H9 (cell line): Measurements from ENCODE around the gene EPHB6. TPM values are rescaled to one million over a fixed set of nuclear protein-coding genes. Genes with fewer than 3 reads are reported as not detected.

Source experiments
- DNase-seq: peaks from one replicate; pipeline ENCODE4 v3.0.0-alpha.2; 2017
- H2AFZ ChIP-seq: one replicate; pipeline ENCODE4 v1.6.1; 2013; ENCODE audit warnings: mild to moderate bottlenecking, low read length, control low read depth, moderate library complexity
- H2AK5ac ChIP-seq: 2 replicates; pipeline ENCODE4 v1.6.1; 2013; ENCODE audit warnings: low read length, control low read depth, mixed read lengths; ENCODE audit not compliant: insufficient read length
- H2BK120ac ChIP-seq: one replicate; pipeline ENCODE4 v1.6.1; 2013; ENCODE audit warnings: low read depth, mild to moderate bottlenecking, low read length, control low read depth, inconsistent platforms; ENCODE audit not compliant: poor library complexity, severe bottlenecking
- H2BK12ac ChIP-seq: 2 replicates; pipeline ENCODE4 v1.6.1; 2013; ENCODE audit warnings: low read length, control low read depth, mixed read lengths, low read depth; ENCODE audit not compliant: insufficient read length
- H2BK15ac ChIP-seq: 2 replicates; pipeline ENCODE4 v1.6.1; 2013; ENCODE audit warnings: low read depth, low read length, control low read depth
- H2BK20ac ChIP-seq: one replicate; pipeline ENCODE4 v1.6.1; 2013; ENCODE audit warnings: low read depth, mild to moderate bottlenecking, low read length, control low read depth, inconsistent platforms; ENCODE audit not compliant: poor library complexity, severe bottlenecking
- H2BK5ac ChIP-seq: 2 replicates; pipeline ENCODE4 v1.6.1; 2013; ENCODE audit warnings: low read length, control low read depth, mixed read lengths; ENCODE audit not compliant: insufficient read length
- H3K14ac ChIP-seq: 2 replicates; pipeline ENCODE4 v1.6.1; 2013; ENCODE audit warnings: low read length, control low read depth; ENCODE audit not compliant: insufficient read depth
- H3K18ac ChIP-seq: 2 replicates; pipeline ENCODE4 v1.6.1; 2013; ENCODE audit warnings: low read depth, mild to moderate bottlenecking, mixed read lengths, low read length, control low read depth; ENCODE audit not compliant: insufficient read length
- H3K23ac ChIP-seq: 2 replicates; pipeline ENCODE4 v1.6.1; 2013; ENCODE audit warnings: low read length, control low read depth, mixed read lengths, low read depth; ENCODE audit not compliant: insufficient read length
- H3K23me2 ChIP-seq: 2 replicates; pipeline ENCODE4 v1.6.1; 2013; ENCODE audit warnings: low read depth, mild to moderate bottlenecking, mixed read lengths, low read length, control low read depth; ENCODE audit not compliant: insufficient read length, poor library complexity, severe bottlenecking
- H3K27ac ChIP-seq: 2 replicates; pipeline ENCODE4 v1.5.1; 2013; ENCODE audit warnings: low read length, control low read depth, mixed read lengths, low read depth; ENCODE audit not compliant: insufficient read length
- H3K27me3 ChIP-seq: 2 replicates; pipeline ENCODE4 v1.6.1; 2013; ENCODE audit warnings: low read length, control low read depth, inconsistent platforms; ENCODE audit not compliant: insufficient read depth
- H3K4ac ChIP-seq: 2 replicates; pipeline ENCODE4 v1.6.1; 2013; ENCODE audit warnings: low read depth, mild to moderate bottlenecking, control low read depth, inconsistent platforms, low read length, moderate library complexity
- H3K4me1 ChIP-seq: 2 replicates; pipeline ENCODE4 v1.6.1; 2013; ENCODE audit warnings: low read length, control low read depth, inconsistent platforms; ENCODE audit not compliant: insufficient read depth
- H3K4me2 ChIP-seq: 2 replicates; pipeline ENCODE4 v1.6.1; 2013; ENCODE audit warnings: low read length, control low read depth, mixed read lengths; ENCODE audit not compliant: insufficient read length, insufficient read depth
- H3K56ac ChIP-seq: 2 replicates; pipeline ENCODE4 v1.6.1; 2013; ENCODE audit warnings: low read depth, mild to moderate bottlenecking, mixed read lengths, low read length, control low read depth; ENCODE audit not compliant: insufficient read length
- H3K79me1 ChIP-seq: 2 replicates; pipeline ENCODE4 v1.6.1; 2013; ENCODE audit warnings: low read depth, mild to moderate bottlenecking, moderate library complexity, low read length, control low read depth, inconsistent platforms; ENCODE audit not compliant: insufficient read depth, poor library complexity, severe bottlenecking
- H3K79me2 ChIP-seq: 2 replicates; pipeline ENCODE4 v1.6.1; 2013; ENCODE audit warnings: low read length, control low read depth, inconsistent platforms; ENCODE audit not compliant: insufficient read depth
- H3K9ac ChIP-seq: 2 replicates; pipeline ENCODE4 v1.6.1; 2013; ENCODE audit warnings: low read length, control low read depth, mixed read lengths; ENCODE audit not compliant: insufficient read length; ENCODE audit errors: extremely low read depth
- H3K9me3 ChIP-seq: one replicate; pipeline ENCODE4 v1.6.1; 2013; ENCODE audit warnings: low read depth, low read length, inconsistent platforms; ENCODE audit not compliant: control insufficient read depth
- H3T11ph ChIP-seq: one replicate; pipeline ENCODE4 v1.6.1; 2013; ENCODE audit warnings: mild to moderate bottlenecking, low read length, control low read depth, inconsistent platforms
- H4K20me1 ChIP-seq: one replicate; pipeline ENCODE4 v1.6.1; 2013; ENCODE audit not compliant: control insufficient read depth, insufficient read length, insufficient read depth
- H4K5ac ChIP-seq: 2 replicates; pipeline ENCODE4 v1.6.1; 2013; ENCODE audit warnings: low read depth, mild to moderate bottlenecking, mixed read lengths, low read length, control low read depth; ENCODE audit not compliant: insufficient read length
- H4K8ac ChIP-seq: replicated peaks from 2 replicates; pipeline ENCODE4 v1.6.1; 2013; ENCODE audit warnings: low read length, control low read depth, mixed read lengths, low read depth; ENCODE audit not compliant: insufficient read length
- H4K91ac ChIP-seq: 2 replicates; pipeline ENCODE4 v1.6.1; 2013; ENCODE audit warnings: low read depth, mild to moderate bottlenecking, moderate library complexity, mixed read lengths, low read length, control low read depth; ENCODE audit not compliant: insufficient read length
- H3K27ac Mint-ChIP-seq, 3 experiments: 2 replicates in 2 of 3; 3 replicates in 1 of 3; pipeline ENCODE4 v1.8.0; 2020 to 2021; ENCODE audit warnings: mixed read lengths in 3 of 3, mild to moderate bottlenecking in 1 of 3, moderate library complexity in 1 of 3
- H3K27me3 Mint-ChIP-seq: 2 replicates; pipeline ENCODE4 v1.8.0; 2021; ENCODE audit warnings: low read depth, mild to moderate bottlenecking, moderate library complexity, mixed read lengths
- H3K36me3 Mint-ChIP-seq, 3 experiments: 2 replicates in 2 of 3; 3 replicates in 1 of 3; pipeline ENCODE4 v1.8.0; 2020 to 2021; ENCODE audit warnings: low read depth in 3 of 3, mixed read lengths in 3 of 3; ENCODE audit not compliant: insufficient read depth in 1 of 3
- H3K4me1 Mint-ChIP-seq, 2 experiments: 2 replicates each; pipeline ENCODE4 v1.8.0; 2020; ENCODE audit warnings: mixed read lengths in 2 of 2
- H3K4me3 Mint-ChIP-seq, 2 experiments: 2 replicates in 1 of 2; 3 replicates in 1 of 2; pipeline ENCODE4 v1.8.0; 2020 to 2021; ENCODE audit warnings: mild to moderate bottlenecking in 2 of 2, mixed read lengths in 2 of 2, moderate library complexity in 1 of 2
- H3K9me3 Mint-ChIP-seq, 2 experiments: 2 replicates in 1 of 2; 3 replicates in 1 of 2; pipeline ENCODE4 v1.8.0; 2020; ENCODE audit warnings: mild to moderate bottlenecking in 2 of 2, mixed read lengths in 2 of 2, moderate library complexity in 1 of 2
- WGBS: extraction: QIAGEN DNeasy Blood & Tissue Kit; methylation state at CpG from one replicate; pipeline ENCODE4 v1.1.7; 2013; ENCODE audit warnings: missing lambda C conversion rate, low lambda C conversion rate, mixed read lengths; ENCODE audit not compliant: insufficient read length; ENCODE audit errors: extremely low coverage; 5-methylcytosine and 5-hydroxymethylcytosine counted together
- total RNA-seq: library from RNA; stranded (reverse); gene quantifications from 2 replicates; pipeline ENCODE4 v1.2.1, GENCODE V29; 2021
- TF ChIP-seq, protein P1 (sequence below): fragments of 200-600 bp; sonication (generic); conservative IDR thresholded peaks from 3 replicates; pipeline ENCODE4 v1.8.0; 2021; ENCODE audit warnings: antibody characterized with exemption, mild to moderate bottlenecking

The EPHB6 gene
- total RNA-seq, 1 experiment from 2014 or later, result 9.7 TPM

DNA sequence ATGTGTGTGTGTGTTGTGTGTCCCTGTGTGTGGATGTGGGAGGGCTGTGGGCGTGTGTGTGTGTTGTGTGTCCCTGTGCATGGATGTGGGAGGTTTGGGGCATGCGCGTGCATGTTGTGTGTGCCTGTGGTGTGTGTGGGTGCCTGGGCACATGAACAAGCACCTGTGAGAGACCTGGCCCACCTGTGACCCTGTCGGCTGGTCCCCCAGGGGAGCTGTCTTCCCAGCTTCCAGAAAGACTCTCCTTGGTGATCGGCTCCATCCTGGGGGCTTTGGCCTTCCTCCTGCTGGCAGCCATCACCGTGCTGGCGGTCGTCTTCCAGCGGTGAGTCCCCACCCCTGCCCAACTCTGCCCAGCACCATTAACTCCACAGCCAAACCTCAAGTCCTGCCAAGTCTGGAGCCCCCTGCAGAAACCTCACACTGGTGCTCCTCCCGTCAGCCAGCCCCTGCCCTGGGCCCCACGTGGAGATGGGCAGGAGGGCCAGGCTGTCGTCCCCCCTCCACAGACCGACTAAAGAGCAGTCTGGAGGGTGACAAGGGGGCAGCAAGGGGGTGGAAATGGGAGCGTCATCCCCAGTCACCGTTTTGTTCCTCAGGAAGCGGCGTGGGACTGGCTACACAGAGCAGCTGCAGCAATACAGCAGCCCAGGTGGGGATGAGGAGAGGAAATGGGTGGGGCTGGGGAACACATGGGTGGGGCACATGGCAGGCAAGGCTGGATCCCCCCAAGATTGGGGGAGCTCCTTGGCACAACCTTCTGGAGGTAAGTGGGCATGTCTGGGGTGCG lies 12.7 kb downstream of the EPHB6 start:
- Mint-ChIP-seq H3K4me3 (no peak overlapping the region; a peak in 1 of 5 replicates), H3K4me1 (peaks cover 19 to 27% of the 10 kb centered on the region in 2 experiments), H3K9me3 (no peaks in the 10 kb centered on the region), H3K27ac (no peak overlapping the region), H3K27me3 (peaks cover 4% of the 10 kb centered on the region; the same call in 1 of the 2 replicates), H3K36me3 (peaks cover 0 to 18% (median 5%) of the 10 kb centered on the region in 3 experiments; a peak in 5 of 7 replicates)
- H3T11ph ChIP-seq, result no peak overlapping the region
- WGBS, result no CpG with 5 or more reads among the region's 18 CpGs
- no peak overlapping the region for H2AFZ ChIP-seq
- H3K27ac ChIP-seq, result no peak overlapping the region
- H3K79me1 ChIP-seq, result no peaks in the 10 kb centered on the region
- no peak overlapping the region for H2AK5ac ChIP-seq
- no peaks in the 10 kb centered on the region for H3K9me3 ChIP-seq
- no peak overlapping the region for H3K4me2 ChIP-seq
- H3K23me2 ChIP-seq, result no peaks in the 10 kb centered on the region
- H3K9ac ChIP-seq, result no peak overlapping the region
- no peaks in the 10 kb centered on the region; the same call in 1 of the 2 replicates for H3K4me1 ChIP-seq
- H4K5ac ChIP-seq, result no peak overlapping the region
- no peak overlapping the region for H3K56ac ChIP-seq
- TF ChIP-seq, protein P1, sequence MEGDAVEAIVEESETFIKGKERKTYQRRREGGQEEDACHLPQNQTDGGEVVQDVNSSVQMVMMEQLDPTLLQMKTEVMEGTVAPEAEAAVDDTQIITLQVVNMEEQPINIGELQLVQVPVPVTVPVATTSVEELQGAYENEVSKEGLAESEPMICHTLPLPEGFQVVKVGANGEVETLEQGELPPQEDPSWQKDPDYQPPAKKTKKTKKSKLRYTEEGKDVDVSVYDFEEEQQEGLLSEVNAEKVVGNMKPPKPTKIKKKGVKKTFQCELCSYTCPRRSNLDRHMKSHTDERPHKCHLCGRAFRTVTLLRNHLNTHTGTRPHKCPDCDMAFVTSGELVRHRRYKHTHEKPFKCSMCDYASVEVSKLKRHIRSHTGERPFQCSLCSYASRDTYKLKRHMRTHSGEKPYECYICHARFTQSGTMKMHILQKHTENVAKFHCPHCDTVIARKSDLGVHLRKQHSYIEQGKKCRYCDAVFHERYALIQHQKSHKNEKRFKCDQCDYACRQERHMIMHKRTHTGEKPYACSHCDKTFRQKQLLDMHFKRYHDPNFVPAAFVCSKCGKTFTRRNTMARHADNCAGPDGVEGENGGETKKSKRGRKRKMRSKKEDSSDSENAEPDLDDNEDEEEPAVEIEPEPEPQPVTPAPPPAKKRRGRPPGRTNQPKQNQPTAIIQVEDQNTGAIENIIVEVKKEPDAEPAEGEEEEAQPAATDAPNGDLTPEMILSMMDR, result no peak
- no peak overlapping the region for H2BK5ac ChIP-seq
- no peak overlapping the region for H2BK120ac ChIP-seq
- no peak overlapping the region for H2BK12ac ChIP-seq
- H3K18ac ChIP-seq, result no peak overlapping the region
- H3K27me3 ChIP-seq, result no peaks in the 10 kb centered on the region
- no peak overlapping the region for H4K91ac ChIP-seq
- H3K14ac ChIP-seq, result no peak overlapping the region
- no peak overlapping the region for H3K4ac ChIP-seq
- no peaks in the 10 kb centered on the region for H3K79me2 ChIP-seq
- no peak overlapping the region for H2BK15ac ChIP-seq
- no peak overlapping the region for H2BK20ac ChIP-seq
- peak; percentile 22 for DNase-seq
- no peak overlapping the region for H4K8ac ChIP-seq
- no peaks in the 10 kb centered on the region for H4K20me1 ChIP-seq
- no peak overlapping the region for H3K23ac ChIP-seq
